PFSK-1 (cell line): Measurements from ENCODE around the gene ZNF184.

Experiments
- POLR2AphosphoS5 ChIP-seq: IDR thresholded peaks from 2 replicates; pipeline ENCODE4 v1.6.1; 2012; ENCODE audit warnings: low read depth, mild to moderate bottlenecking, control low read depth, low read length, moderate library complexity
- REST ChIP-seq, 2 experiments: IDR thresholded peaks; 2 replicates each; pipeline versions ENCODE4 v1.6.1 to v1.8.0; 2011 to 2012; ENCODE audit warnings: low read depth in 2 of 2, low read length in 2 of 2, control low read depth in 1 of 2, inconsistent platforms in 1 of 2, mild to moderate bottlenecking in 1 of 2, moderate library complexity in 1 of 2; ENCODE audit not compliant: insufficient read depth in 1 of 2
- SIN3A ChIP-seq: IDR thresholded peaks from 2 replicates; pipeline ENCODE4 v1.6.1; 2012; ENCODE audit warnings: mild to moderate bottlenecking, low read length, moderate library complexity, borderline replicate concordance; ENCODE audit not compliant: insufficient read depth

- TF ChIP-seq REST (IDR thresholded peaks at IDR 0.05; ENCODE audit: insufficient read depth in 1 of 2, low read depth in 2 of 2, low read length in 2 of 2): no peak
- TF ChIP-seq SIN3A: no peak
- no peak for TF ChIP-seq POLR2AphosphoS5
Observed at GRCh38 chr6:27476090-27476489, 3.2 kb upstream of the ZNF184 start.
